Fibroblast of the conjunctiva (primary cell): ENCODE measurements around the gene CROCC.
A peak's percentile ranks its signal among the peaks of the same experiment; 100 is the strongest.
"Not testable (repeated sequence)": the region's sequence is repeated elsewhere in the genome, so short reads cannot be mapped to it uniquely, and the experiment has no call there.

ENCODE experiments used
- DNase-seq: peaks from one replicate; pipeline ENCODE4 v3.0.0-alpha.2; 2010; ENCODE audit warnings: low read depth

Gene CROCC

DNA sequence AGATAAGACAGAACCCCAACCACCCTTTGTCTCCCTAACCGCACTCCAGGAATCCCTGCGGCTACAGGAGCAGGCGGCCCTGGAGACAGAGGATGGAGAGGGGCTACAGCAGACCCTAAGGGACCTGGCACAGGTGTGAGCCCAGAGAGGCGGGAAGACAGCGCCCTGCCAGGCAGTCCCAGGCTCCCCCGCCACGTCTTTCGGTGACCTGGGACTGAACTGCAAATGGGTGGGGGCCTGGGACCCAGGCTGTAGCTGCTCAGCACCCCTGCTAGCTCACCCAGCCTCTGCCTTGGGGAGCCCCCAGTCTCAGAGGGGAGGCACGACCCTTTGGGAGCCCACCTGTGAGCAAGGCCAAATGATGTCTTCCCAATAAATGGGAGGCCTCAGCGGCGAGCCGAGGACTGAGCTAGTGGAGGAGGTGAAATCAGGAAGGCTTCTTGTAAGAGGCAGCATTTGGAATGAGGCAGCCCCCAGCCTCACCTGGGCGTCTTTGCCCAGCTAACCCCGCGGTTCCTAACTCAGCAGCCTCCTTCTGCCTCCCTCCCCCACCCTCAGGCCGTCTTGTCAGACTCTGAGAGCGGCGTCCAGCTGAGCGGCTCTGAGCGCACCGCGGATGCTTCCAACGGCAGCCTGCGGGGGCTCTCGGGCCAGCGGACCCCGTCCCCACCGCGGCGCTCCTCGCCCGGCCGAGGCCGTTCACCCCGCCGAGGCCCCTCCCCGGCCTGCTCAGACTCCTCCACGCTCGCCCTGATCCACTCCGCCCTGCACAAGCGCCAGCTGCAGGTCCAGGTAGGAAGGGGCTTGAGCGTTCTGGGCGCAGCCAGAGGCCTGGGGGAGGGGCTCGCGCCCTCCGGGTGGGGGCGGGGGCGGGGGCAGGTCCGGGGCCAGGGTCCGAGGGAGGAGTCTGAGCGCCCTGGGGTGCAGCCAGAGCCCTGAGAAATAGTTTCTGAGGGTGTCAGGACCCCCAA is 16.9 kb downstream of the CROCC start:
- no peak for DNase-seq

GRCh38 chr1:16939386-16940180 is 17.9 kb downstream of the CROCC start:
- DNase-seq: not testable (repeated sequence)

DNA sequence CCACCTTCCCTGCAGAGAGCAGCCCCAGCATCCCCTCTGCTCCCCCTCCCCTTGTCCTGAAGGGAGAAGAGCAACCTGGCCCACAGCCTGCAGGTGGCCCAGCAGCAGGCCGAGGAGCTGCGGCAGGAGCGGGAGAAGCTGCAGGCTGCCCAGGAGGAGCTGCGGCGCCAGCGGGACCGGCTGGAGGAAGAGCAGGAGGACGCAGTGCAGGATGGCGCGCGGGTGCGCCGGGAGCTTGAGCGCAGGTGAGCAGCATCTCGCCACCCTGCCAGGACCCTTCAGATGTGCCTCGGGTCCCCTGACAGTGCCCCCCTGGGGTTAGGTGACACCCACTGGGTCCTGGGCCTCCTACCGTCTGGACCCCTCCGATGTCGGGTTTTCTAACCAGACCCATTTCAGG is 22.3 kb downstream of the CROCC start:
- DNase-seq: no peak

GRCh38 chr1:16945512-16945911 is 23.8 kb downstream of the CROCC start:
- not testable (repeated sequence) for DNase-seq

DNA sequence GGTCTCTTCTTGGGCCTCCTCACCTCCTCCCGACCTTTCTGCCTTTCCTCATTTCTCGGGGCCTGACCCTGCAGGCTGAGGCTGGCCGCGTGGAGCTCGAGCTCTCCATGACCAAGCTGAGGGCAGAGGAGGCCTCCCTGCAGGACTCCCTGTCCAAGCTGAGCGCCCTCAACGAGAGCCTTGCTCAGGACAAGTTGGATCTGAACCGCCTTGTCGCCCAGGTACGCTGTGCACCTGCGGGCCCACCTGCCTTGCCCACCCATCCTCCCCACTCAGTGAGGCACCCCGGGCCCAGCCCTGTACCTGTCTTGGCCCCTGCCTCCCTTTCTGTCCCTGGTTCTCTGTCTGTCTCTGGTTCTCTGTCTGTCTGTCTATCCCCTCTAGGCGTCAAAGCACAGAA is 24.5 kb downstream of the CROCC start:
- DNase-seq: not testable (repeated sequence)

GRCh38 chr1:16946646-16947045 is 24.9 kb downstream of the CROCC start:
- no peak for DNase-seq

GRCh38 chr1:16948282-16948891 is 26.7 kb downstream of the CROCC start:
- DNase-seq: not testable (repeated sequence)

- DNase-seq: not testable (repeated sequence)
Observed at GRCh38 chr1:16949026-16949425, 27.3 kb downstream of the CROCC start.

- DNase-seq: not testable (repeated sequence)
Observed at GRCh38 chr1:16952376-16952775, 30.6 kb downstream of the CROCC start.

GRCh38 chr1:16954579-16954978 is 32.8 kb downstream of the CROCC start:
- DNase-seq: no peak

GRCh38 chr1:16955186-16955585 is 33.5 kb downstream of the CROCC start:
- DNase-seq: no peak

GRCh38 chr1:16956775-16957174 is 35.0 kb downstream of the CROCC start:
- no peak for DNase-seq

DNA sequence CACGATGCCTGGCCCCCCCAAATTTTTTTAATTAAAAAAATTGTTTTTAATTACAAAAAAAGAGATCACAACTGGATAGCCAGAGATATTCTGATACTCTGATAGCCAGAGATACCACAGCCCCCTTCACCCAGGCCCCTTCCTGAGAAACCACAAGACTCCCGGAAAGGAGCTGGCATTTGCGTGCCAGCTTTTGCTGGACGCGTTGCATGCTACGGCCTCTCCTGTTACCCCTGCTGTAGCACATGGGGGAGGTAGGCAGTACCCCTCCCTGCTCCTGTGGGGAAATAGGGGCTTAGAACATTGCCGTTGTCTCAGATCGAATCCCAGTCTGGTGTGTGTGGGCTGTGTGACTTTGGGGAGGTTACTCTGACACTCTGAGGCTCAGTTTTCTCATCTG is 36.0 kb downstream of the CROCC start:
- no peak for DNase-seq

GRCh38 chr1:16958475-16958874 is 36.7 kb downstream of the CROCC start:
- no peak for DNase-seq

GRCh38 chr1:16960560-16961296 is 39.0 kb downstream of the CROCC start:
- peak; percentile 56 for DNase-seq

- DNase-seq: no peak
Observed at GRCh38 chr1:16961297-16962133, 39.8 kb downstream of the CROCC start.

DNA sequence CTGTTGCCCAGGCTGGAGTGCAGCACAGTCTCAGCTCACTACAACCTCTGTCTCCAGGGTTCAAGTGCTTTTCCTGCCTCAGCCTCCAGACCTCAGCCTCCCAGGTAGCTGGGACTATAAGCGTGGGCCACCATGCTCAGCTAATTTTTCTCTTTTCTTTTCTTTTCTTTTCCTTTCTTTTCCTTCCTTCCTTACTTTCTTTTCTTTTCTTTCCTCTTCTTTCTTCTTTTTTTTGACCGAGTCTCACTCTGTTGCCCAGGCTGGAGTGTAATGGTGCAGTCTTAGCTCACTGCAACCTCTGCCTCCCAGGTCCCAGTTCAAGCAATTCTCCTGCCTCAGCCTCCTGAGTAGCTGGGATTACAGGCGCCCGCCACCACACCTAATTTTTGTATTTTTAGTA is 42.4 kb downstream of the CROCC start:
- not testable (repeated sequence) for DNase-seq

DNA sequence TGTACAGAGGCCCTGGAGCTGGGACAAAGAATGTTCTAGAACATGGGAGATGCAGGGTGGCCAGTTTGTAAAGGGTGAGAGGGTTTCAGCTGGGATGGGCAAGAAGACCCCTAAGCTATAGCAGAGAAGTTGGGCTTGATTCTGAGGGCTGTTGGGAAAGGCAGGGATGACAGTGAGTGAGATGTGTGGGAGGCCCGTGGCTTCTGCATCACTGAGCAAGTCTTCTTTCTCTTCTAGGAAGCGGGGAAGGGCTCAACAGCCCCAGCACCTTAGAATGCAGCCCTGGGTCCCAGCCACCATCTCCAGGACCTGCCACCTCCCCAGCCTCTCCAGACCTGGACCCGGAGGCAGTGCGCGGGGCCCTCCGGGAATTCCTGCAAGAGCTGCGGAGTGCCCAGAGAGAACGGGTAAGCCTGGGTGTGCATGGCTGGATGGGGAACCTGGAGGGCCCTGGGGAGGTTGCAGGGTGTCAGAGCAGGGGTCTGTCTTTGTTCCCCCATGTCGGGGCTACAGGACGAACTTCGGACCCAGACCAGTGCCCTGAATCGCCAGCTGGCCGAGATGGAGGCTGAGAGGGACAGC is 43.8 kb downstream of the CROCC start:
- DNase-seq: no peak

- DNase-seq: no peak
Observed at GRCh38 chr1:16966282-16966681, 44.6 kb downstream of the CROCC start.

DNA sequence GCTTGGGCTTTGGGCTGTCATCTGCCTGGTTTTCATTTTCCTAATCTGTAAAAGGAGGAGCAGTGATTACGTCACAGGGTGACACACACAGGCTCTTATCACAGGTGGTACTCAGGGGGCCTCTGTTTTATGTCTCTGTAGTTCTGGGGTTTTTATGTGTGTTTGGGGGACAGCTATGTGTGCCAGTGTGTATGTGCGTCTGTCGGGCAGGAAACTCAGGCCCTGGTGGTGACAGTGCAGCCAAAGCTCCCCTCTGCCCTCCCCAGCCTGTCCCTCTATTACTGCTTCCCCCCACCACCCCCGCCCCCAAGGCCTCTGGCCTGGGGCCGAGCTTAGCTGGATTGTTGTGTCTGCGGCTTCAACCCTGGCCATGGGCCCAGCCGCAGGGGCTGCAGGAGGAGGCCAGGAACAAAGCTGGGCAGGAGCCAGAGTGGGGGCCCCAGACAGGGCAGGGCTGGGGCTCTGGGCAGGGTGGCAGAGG is 45.4 kb downstream of the CROCC start:
- no peak for DNase-seq
